NCI-H128 (cell line): Measurements from ENCODE around the gene DYNLT2B.
"Not testable (repeated sequence)": the region's sequence is repeated elsewhere in the genome, so short reads cannot be mapped to it uniquely, and the experiment has no call there.

ENCODE experiments used
- DNase-seq: peaks from one replicate; lab custom pipeline; 2025; ENCODE audit not compliant: unreplicated experiment; lab: John Stamatoyannopoulos, UW

Gene DYNLT2B

DNA sequence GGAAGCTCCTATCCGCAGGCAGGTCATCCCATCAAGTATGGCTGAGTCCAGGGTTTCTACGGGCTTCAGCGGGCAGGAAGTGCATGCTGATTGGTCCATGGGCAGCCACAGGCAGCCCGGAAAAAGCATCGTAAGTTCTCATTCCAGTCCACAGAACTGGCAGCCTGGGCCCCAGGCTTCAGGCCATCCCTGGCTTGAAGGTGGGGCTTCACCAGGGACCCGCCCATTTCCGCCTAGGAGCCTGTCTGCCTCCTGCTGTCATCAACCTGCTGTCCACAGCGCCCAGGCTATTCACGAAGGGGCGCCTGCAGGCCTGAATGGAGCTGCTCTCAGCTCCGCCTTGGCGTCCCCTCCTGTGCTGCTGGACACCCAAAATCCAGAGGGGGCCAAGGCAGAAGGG, 44.4 kb downstream of the DYNLT2B start:
- DNase-seq = no peak

DNA sequence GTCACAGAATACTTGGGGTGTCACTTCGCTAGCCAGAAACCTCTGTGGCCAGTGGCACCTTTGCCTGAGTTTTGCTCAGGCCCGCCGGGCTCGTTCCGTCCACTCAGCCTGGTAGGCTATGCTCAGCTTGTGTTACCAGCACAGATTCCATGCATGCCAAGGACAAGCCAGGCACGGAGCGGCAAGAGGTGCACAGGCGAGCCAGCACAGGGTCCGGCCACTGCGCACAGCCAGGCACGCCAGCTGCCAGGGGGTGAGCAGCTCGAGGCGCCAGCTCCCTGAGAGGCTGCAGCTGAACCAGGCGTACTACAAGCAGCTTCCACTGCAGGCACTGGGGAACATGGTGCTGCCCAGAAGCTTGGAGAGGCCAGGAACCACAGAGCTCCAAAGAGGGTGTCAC, 45.2 kb downstream of the DYNLT2B start:
- no peak for DNase-seq

DNA sequence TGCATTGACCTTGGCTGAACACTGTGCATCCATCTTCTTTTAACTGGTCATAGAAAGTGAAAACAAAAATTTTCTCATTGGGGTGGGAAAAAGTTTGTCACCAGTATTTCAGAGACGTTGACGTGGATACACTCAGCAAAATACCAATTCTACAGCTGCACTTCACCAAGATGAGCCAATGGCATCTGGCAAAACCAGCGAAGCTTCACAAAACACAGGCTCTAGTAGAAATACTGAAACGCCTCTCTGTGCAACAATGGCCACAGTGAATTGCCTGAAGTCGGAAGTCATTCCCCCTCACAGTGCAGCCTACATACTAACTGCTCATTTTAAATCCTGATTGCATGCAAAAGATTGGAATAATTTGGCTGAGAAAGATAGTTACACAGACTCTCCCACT, 47.5 kb downstream of the DYNLT2B start:
- no peak for DNase-seq

DNA sequence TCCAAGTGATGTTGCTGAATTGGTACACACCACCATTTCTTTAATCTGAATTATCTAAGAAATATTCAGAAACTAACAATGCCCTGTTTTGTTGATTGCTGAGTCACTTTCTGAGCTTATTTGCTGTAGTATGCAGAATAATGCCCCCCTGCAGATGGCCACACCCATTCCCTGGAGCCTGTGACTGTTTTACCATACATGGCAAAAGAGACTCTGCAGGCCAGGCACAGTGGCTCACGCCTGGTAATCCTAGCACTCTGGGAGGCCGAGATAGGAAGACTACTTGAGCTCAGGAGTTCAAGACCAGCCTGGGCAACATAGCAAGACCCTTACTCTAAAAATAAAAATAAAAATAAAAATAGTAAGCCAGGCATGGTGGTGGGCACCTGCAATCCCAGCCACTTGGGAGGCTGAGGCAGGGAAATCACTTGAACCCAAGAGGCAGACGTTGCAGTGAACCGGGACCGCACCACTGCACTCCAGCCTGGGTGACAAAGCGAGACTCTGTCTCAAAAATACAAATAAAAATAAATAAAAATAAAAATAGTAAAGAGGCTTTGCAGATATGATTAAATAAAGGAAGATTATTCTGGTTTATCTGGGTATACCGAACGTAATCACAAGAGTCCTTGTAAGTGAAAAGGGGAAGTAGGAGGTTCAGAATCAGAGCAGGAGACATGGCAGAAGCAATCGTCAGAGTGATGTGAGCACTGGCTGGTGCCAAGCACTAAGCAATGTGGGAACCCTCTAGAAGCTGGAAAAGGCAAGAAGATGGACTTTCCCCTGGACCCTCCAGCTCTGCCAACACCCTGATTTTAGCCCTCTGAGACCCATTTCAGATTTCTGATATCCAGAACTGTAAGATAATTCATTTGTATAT, 49.5 kb downstream of the DYNLT2B start:
- no peak for DNase-seq

DNA sequence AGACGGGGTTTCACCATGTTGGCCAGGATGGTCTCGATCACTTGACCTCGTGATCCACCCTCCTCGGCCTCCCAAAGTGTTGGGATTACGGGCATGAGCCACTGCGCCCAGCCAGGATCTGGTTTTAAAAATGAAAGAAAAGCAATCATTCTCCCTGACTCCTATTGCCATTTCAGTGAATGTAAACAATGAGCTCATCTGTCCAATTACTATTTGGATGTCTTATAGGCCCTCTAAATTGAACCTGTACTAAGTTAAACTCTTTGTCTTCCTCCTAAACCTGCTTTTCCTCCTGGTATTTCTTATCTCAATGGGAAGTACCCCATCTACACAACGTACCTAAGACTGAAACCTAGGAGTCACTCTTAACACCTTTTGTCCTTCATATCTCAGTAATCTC, 54.2 kb downstream of the DYNLT2B start:
- no peak for DNase-seq

DNA sequence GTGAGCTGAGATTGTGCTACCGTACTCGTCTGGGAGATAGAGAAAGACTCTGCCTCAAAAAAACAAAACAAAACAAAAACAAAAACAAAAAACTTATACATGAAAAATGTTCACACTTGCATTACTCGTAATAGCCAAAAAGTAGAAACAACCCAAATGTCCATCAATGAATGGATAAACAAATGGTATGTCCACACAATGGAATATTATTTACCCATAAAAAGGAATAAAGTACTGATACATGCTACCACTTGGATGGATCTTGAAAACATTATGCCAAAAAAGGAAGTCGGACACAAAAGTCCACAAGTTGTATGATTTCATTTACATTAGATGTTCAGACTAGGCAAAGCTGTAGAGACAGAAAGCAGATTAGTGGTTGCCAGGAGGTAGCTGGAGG, 57.3 kb downstream of the DYNLT2B start:
- DNase-seq = no peak

DNA sequence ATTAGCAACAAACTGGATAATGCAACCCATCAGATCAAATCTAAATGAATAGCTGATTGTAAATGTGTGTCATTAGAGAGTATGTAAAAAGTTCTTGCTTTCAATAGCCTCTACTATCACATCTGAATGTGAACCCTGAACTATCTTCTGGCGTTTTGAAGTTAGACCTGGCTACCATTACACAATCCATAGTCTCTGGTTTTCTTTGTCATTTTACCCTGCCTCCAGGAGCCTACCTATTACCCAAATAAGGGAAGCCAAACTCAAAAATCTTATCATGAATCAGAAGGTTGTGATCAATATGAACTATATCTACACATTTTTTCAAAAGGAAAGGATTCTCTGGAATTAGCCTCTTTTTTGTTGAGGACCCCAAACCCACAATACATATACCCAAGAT, 62.3 kb downstream of the DYNLT2B start:
- DNase-seq = no peak

DNA sequence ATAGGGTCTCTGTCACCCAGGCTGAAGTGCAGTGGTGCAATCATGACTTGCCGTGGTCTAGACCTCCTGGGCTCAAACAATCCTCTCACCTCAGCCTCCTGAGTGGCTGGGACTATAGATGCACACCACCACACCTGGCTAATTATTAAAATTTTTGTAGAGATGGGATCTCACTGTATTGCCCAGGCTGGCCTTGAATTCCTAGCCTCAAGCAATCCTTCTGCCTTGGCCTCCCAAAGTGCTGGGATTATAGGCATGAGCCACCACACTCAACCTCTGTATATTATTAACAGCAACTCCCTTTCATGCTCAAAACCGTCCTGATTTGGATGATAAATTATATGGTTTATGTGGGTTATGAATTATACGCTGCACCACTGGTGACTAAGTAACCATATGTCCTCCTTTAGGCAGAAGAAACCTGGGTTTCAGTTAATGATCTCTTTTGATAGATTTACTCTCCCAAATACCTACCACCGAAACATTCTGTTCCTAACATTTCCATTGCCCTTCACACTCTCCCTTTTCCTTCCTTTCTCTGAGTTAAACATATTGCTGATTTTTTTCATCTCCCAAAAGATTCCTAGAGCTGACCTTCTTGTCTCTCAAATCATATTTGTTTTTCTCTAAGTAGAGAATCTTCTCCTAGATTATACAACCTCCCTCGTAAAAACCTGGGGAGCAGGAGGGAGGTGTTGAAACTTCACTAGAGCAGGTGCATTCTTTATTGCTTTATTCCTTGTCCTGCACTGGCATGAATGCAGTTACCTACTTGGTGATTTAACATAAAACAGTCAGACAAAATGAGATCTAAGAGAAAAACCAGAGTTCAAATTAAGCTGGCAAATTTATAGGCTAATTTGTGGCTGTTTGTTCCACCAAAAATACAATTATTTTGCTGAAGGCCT, 63.4 kb downstream of the DYNLT2B start:
- DNase-seq = no peak

DNA sequence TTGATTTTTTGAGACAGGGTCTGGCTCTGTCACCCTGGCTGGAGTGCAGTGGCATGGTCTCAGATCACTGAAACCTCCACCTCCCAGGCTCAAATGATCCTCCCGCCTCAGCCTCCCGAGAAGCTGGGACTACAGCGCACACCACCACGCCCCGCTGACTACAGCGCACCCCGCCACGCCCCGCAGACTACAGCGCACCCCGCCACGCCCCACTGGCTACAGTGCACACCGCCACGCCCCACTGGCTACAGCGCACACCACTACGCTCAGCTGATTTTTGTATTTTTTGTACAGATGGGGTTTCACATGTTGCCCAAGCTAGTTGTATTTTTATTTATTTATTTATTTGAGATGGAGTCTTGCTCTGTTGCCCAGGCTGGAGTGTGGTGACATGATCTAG, 66.1 kb downstream of the DYNLT2B start:
- no peak for DNase-seq

DNA sequence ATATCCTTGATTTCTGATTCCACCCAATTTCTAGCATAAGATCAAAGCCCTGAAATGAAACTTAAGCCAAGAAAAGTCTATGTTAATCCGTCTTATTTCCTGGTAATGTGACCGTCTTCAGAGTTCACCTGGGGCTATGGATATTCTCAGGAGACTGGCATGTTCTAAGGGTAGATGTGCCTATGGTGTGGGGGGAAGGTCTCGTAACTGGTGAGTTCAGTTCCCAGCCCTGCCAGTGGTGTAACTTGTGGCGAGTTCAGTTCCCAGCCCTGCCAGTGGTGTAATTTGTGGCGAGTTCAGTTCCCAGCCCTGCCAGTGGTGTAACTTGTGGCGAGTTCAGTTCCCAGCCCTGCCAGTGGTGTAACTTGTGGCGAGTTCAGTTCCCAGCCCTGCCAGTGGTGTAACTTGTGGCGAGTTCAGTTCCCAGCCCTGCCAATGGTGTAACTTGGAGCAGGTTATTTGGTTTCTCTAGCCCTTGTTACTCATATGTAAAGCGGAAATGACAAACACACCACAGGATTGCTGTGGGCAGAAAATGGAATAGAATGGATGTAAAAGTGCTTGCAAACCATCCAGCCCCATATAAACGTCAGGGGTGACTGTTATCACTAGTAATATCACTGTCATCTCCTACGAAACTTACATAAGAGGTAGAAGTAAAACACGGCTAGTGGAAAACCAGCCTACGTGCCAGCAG, 71.3 kb downstream of the DYNLT2B start:
- no peak for DNase-seq

DNA sequence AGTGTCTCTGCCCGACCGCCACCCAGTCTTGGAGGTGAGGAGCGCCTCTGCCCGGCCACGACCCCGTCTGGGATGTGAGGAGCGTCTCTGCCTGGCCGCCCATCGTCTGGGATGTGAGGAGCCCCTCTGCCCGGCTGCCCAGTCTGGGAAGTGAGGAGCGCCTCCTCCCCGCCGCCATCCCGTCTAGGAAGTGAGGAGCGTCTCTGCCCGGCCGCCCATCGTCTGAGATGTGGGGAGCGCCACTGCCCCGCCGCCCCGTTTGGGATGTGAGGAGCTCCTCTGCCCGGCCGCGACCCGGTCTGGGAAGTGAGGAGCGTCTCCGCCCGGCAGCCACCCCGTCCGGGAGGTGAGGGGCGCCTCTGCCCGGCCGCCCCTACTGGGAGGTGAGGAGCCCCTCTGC, 73.9 kb downstream of the DYNLT2B start:
- DNase-seq = not testable (repeated sequence)

DNA sequence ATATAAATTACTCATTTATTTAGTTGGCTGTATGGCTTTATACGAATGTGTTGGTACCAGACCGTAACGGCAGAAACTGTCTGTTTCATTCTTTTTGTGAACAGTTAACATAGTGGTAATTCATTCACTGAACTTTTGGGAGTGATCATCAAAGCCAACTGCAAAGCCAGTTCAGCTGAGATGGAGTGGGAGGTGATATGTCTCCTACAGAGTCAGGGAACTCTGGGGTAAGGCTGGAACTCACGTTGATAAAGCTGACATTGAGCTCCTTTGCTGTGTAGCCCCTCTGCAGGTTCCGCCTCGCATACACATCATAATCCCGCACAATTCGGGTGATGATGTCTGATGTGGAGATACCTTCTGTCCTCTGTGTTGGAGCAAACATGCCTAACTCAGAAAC, 76.3 kb downstream of the DYNLT2B start:
- DNase-seq = no peak
